Activated CD8-positive, alpha-beta memory T cell treated with anti-CD3 and anti-CD28 coated beads, Interleukin-2, amount 10 ng/mL, durations not matched to agents 7 days and 5 days (primary cell): Measurements from ENCODE around the gene LRIG1. TPM values are rescaled to one million over a fixed set of nuclear protein-coding genes. Genes with fewer than 3 reads are reported as not detected.

ENCODE experiments used
- ATAC-seq: fragments of 150-1000 bp; cut with Tn5 transposase; one replicate; pipeline ENCODE4 v1.10.0; 2021; ENCODE audit warnings: moderate library complexity
- CTCF ChIA-PET: fragments of 350-600 bp; sonication (Branson Sonifier 250); formaldehyde crosslinking; loops from one replicate; lab custom pipeline; 2021; ENCODE audit warnings: antibody characterized with exemption; lab: Charles Lee
- DNase-seq: peaks from one replicate; pipeline ENCODE4 v3.0.0-alpha.2; 2020
- H3K27ac Mint-ChIP-seq: one replicate; pipeline ENCODE4 v1.8.0; 2021; ENCODE audit warnings: mild to moderate bottlenecking, mixed read lengths
- H3K27me3 Mint-ChIP-seq: one replicate; pipeline ENCODE4 v1.8.0; 2021; ENCODE audit warnings: mixed read lengths
- H3K36me3 Mint-ChIP-seq: one replicate; pipeline ENCODE4 v1.8.0; 2021; ENCODE audit warnings: mild to moderate bottlenecking, mixed read lengths
- H3K4me1 Mint-ChIP-seq: one replicate; pipeline ENCODE4 v1.8.0; 2021; ENCODE audit warnings: mixed read lengths
- H3K4me3 Mint-ChIP-seq: one replicate; pipeline ENCODE4 v1.8.0; 2021; ENCODE audit warnings: mild to moderate bottlenecking, moderate library complexity, mixed read lengths
- H3K9me3 Mint-ChIP-seq: one replicate; pipeline ENCODE4 v1.8.0; 2022; ENCODE audit warnings: low read depth, mixed read lengths
- total RNA-seq, 2 experiments: library from RNA; stranded (reverse); gene quantifications; one replicate each; pipeline ENCODE4 v1.2.3, GENCODE V29; 2021

The LRIG1 gene
- total RNA-seq, 2 experiments from 2014 or later, result 21.0 to 31.6 TPM

DNA sequence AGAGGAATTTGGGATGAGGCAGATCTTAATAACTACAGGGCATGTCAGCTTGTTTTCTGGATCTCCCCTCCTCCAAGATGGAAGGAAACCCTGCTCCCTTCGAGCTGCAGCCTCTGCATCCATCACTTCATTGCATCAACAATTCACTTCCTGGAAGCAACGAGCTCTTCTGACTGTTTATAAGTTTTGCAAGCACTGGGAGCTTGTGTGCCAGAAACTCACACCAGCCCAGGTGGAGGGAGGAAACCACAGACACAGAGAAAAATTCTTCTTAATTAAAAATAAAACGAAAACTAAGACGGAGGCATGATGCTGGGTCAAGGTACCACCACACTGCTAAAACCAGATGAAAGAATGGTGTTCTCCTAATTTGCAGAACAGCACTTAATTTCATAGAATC lies 10.6 kb downstream of the LRIG1 start:
- ATAC-seq (peak; percentile 63), DNase-seq (peak; percentile 59)
- peak overlapping the region; percentile 61 for H3K4me3 Mint-ChIP-seq
- CTCF ChIA-PET, result interaction anchor here (1.0 to 5.2 kb wide), 4 partner anchors 8 to 83 kb away, joined by 3 to 33 read pairs (median 9); no protein-coding TSS in a partner anchor
- H3K27me3 Mint-ChIP-seq, result no peaks in the 10 kb centered on the region
- peak overlapping the region; percentile 85 for H3K27ac Mint-ChIP-seq
- peaks cover 14% of the 10 kb centered on the region for H3K36me3 Mint-ChIP-seq
- no peaks in the 10 kb centered on the region for H3K9me3 Mint-ChIP-seq
- H3K4me1 Mint-ChIP-seq, result peaks cover 85% of the 10 kb centered on the region

GRCh38 chr3:66489581-66489980 lies 11.2 kb downstream of the LRIG1 start:
- peak; percentile 64 for ATAC-seq
- H3K4me3 Mint-ChIP-seq, result peak overlapping the region; percentile 27
- H3K4me1 Mint-ChIP-seq, result peaks cover 81% of the 10 kb centered on the region
- peak overlapping the region; percentile 85 for H3K27ac Mint-ChIP-seq
- DNase-seq, result peak; percentile 60
- no peaks in the 10 kb centered on the region for H3K27me3 Mint-ChIP-seq
- peaks cover 14% of the 10 kb centered on the region for H3K36me3 Mint-ChIP-seq
- H3K9me3 Mint-ChIP-seq, result no peaks in the 10 kb centered on the region
- CTCF ChIA-PET, result interaction anchor here (0.6 to 2.8 kb wide), 4 partner anchors 9 to 85 kb away, joined by 3 to 15 read pairs (median 4); no protein-coding TSS in a partner anchor

DNA sequence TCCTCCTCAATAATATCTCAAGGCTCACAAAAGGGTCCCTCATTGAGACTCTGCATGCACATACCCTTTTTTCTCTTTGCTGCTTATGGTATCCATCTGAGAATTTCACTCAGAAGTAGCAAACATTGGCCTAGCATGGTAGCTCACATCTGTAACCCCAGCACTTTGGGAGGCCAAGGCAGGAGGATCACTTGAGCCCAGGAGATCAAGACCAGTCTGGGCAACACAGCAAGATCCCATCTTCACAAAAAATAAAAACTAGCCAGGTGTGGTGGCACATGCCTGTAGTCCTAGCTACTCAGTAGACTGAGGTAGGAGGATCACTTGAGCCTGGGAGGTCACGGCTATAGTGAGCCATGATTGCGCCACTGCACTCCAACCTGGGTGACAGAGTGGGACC lies 11.7 kb downstream of the LRIG1 start:
- ATAC-seq (no peak), DNase-seq (no peak)
- H3K9me3 Mint-ChIP-seq, result no peaks in the 10 kb centered on the region
- H3K4me3 Mint-ChIP-seq, result peak overlapping the region; percentile 27
- H3K27me3 Mint-ChIP-seq, result no peaks in the 10 kb centered on the region
- peaks cover 79% of the 10 kb centered on the region for H3K4me1 Mint-ChIP-seq
- CTCF ChIA-PET, result interaction anchor here (0.6 to 1.4 kb wide), 4 partner anchors 10 to 326 kb away, joined by 3 to 4 read pairs (median 3); no protein-coding TSS in a partner anchor
- H3K27ac Mint-ChIP-seq, result peak overlapping the region; percentile 85
- peaks cover 14% of the 10 kb centered on the region for H3K36me3 Mint-ChIP-seq

GRCh38 chr3:66488492-66488891 lies 12.3 kb downstream of the LRIG1 start:
- Mint-ChIP-seq H3K27ac (peak overlapping the region; percentile 85), H3K36me3 (peaks cover 14% of the 10 kb centered on the region), H3K9me3 (no peaks in the 10 kb centered on the region), H3K27me3 (no peaks in the 10 kb centered on the region), H3K4me3 (no peak overlapping the region), H3K4me1 (peaks cover 79% of the 10 kb centered on the region)
- DNase-seq (no peak), ATAC-seq (peak; percentile 22)
- CTCF ChIA-PET, result interaction anchor here (0.5 to 1.4 kb wide), 4 partner anchors 11 to 327 kb away, joined by 3 to 4 read pairs (median 3); no protein-coding TSS in a partner anchor

- CTCF ChIA-PET, result no interaction called here
- no peak overlapping the region for H3K4me3 Mint-ChIP-seq
- DNase-seq, result no peak
- no peak for ATAC-seq
- H3K9me3 Mint-ChIP-seq, result no peaks in the 10 kb centered on the region
- H3K36me3 Mint-ChIP-seq, result peaks cover 14% of the 10 kb centered on the region
- no peaks in the 10 kb centered on the region for H3K27me3 Mint-ChIP-seq
- peaks cover 78% of the 10 kb centered on the region for H3K4me1 Mint-ChIP-seq
- H3K27ac Mint-ChIP-seq, result no peak overlapping the region
Measured at GRCh38 chr3:66487465-66487864, 13.4 kb downstream of the LRIG1 start.

- no peak overlapping the region for H3K4me3 Mint-ChIP-seq
- no peaks in the 10 kb centered on the region for H3K27me3 Mint-ChIP-seq
- ATAC-seq (no peak), DNase-seq (no peak)
- CTCF ChIA-PET, result interaction anchor here (1.0 to 1.3 kb wide), 2 partner anchors 10 to 17 kb away, joined by 3 read pairs; no protein-coding TSS in a partner anchor
- H3K36me3 Mint-ChIP-seq, result peaks cover 12% of the 10 kb centered on the region
- H3K4me1 Mint-ChIP-seq, result peaks cover 78% of the 10 kb centered on the region
- no peak overlapping the region for H3K27ac Mint-ChIP-seq
- H3K9me3 Mint-ChIP-seq, result no peaks in the 10 kb centered on the region
Measured at GRCh38 chr3:66486646-66487045, 14.2 kb downstream of the LRIG1 start.

GRCh38 chr3:66486202-66486601 lies 14.6 kb downstream of the LRIG1 start:
- CTCF ChIA-PET, result interaction anchor here (1.0 to 1.3 kb wide), 2 partner anchors 11 to 17 kb away, joined by 3 read pairs; no protein-coding TSS in a partner anchor
- Mint-ChIP-seq H3K4me3 (no peak overlapping the region), H3K36me3 (peaks cover 12% of the 10 kb centered on the region), H3K27me3 (no peaks in the 10 kb centered on the region), H3K4me1 (peaks cover 80% of the 10 kb centered on the region), H3K27ac (no peak overlapping the region), H3K9me3 (no peaks in the 10 kb centered on the region)
- ATAC-seq (no peak), DNase-seq (no peak)

GRCh38 chr3:66485291-66485968 lies 15.4 kb downstream of the LRIG1 start:
- DNase-seq, result no peak
- no peak overlapping the region for H3K27ac Mint-ChIP-seq
- H3K36me3 Mint-ChIP-seq, result peaks cover 12% of the 10 kb centered on the region
- H3K4me1 Mint-ChIP-seq, result peaks cover 80% of the 10 kb centered on the region
- no peak overlapping the region for H3K4me3 Mint-ChIP-seq
- H3K9me3 Mint-ChIP-seq, result no peaks in the 10 kb centered on the region
- no peaks in the 10 kb centered on the region for H3K27me3 Mint-ChIP-seq
- CTCF ChIA-PET, result interaction anchor here (1.0 to 2.3 kb wide), 2 partner anchors 12 to 16 kb away, joined by 3 to 5 read pairs; no protein-coding TSS in a partner anchor
- ATAC-seq, result no peak

GRCh38 chr3:66484106-66484844 lies 16.5 kb downstream of the LRIG1 start:
- peaks cover 3% of the 10 kb centered on the region for H3K9me3 Mint-ChIP-seq
- H3K4me3 Mint-ChIP-seq, result no peak overlapping the region
- no peaks in the 10 kb centered on the region for H3K27me3 Mint-ChIP-seq
- CTCF ChIA-PET, result interaction anchor here (1.4 to 4.6 kb wide), 4 partner anchors 8 to 18 kb away, joined by 4 to 33 read pairs (median 5); no protein-coding TSS in a partner anchor
- DNase-seq, result no peak
- H3K27ac Mint-ChIP-seq, result no peak overlapping the region
- H3K4me1 Mint-ChIP-seq, result peaks cover 81% of the 10 kb centered on the region
- ATAC-seq, result no peak
- H3K36me3 Mint-ChIP-seq, result peaks cover 21% of the 10 kb centered on the region

- CTCF ChIA-PET, result interaction anchor here (1.0 to 4.6 kb wide), 7 partner anchors 9 to 19 kb away, joined by 4 to 33 read pairs (median 5); no protein-coding TSS in a partner anchor
- no peak overlapping the region for H3K27ac Mint-ChIP-seq
- no peak overlapping the region for H3K4me3 Mint-ChIP-seq
- H3K36me3 Mint-ChIP-seq, result peaks cover 25% of the 10 kb centered on the region
- ATAC-seq, result peak; percentile 57
- H3K9me3 Mint-ChIP-seq, result peaks cover 3% of the 10 kb centered on the region
- peaks cover 80% of the 10 kb centered on the region for H3K4me1 Mint-ChIP-seq
- H3K27me3 Mint-ChIP-seq, result no peaks in the 10 kb centered on the region
- DNase-seq, result peak; percentile 53
Measured at GRCh38 chr3:66483409-66483906, 17.4 kb downstream of the LRIG1 start.

GRCh38 chr3:66483006-66483405 lies 17.8 kb downstream of the LRIG1 start:
- H3K9me3 Mint-ChIP-seq, result peaks cover 3% of the 10 kb centered on the region
- peaks cover 25% of the 10 kb centered on the region for H3K36me3 Mint-ChIP-seq
- no peak overlapping the region for H3K4me3 Mint-ChIP-seq
- no peaks in the 10 kb centered on the region for H3K27me3 Mint-ChIP-seq
- CTCF ChIA-PET, result interaction anchor here (1.0 to 4.6 kb wide), 6 partner anchors 10 to 20 kb away, joined by 4 to 33 read pairs (median 6); no protein-coding TSS in a partner anchor
- no peak for DNase-seq
- H3K27ac Mint-ChIP-seq, result no peak overlapping the region
- no peak for ATAC-seq
- peaks cover 81% of the 10 kb centered on the region for H3K4me1 Mint-ChIP-seq

GRCh38 chr3:66482018-66482404 lies 18.8 kb downstream of the LRIG1 start:
- CTCF ChIA-PET, result interaction anchor here (0.6 to 4.6 kb wide), 8 partner anchors 9 to 74 kb away, joined by 3 to 33 read pairs (median 4); no protein-coding TSS in a partner anchor
- no peaks in the 10 kb centered on the region for H3K27me3 Mint-ChIP-seq
- peaks cover 3% of the 10 kb centered on the region for H3K9me3 Mint-ChIP-seq
- peak; percentile 17 for ATAC-seq
- H3K4me1 Mint-ChIP-seq, result peaks cover 79% of the 10 kb centered on the region
- no peak overlapping the region for H3K27ac Mint-ChIP-seq
- DNase-seq, result no peak
- peaks cover 24% of the 10 kb centered on the region for H3K36me3 Mint-ChIP-seq
- no peak overlapping the region for H3K4me3 Mint-ChIP-seq
